Right renal pelvis (tissue), 4 donors: ENCODE results near the gene MED13L. TPM values are rescaled to one million over a fixed set of nuclear protein-coding genes. Genes with fewer than 3 reads are reported as not detected.
"Not testable (repeated sequence)": the region's sequence is repeated elsewhere in the genome, so short reads cannot be mapped to it uniquely, and the experiment has no call there.

Experiments
- DNase-seq, 4 donors: peaks; one replicate each; pipeline ENCODE4 v3.0.0-alpha.2; 2013; ENCODE audit warnings: low read depth in 4 of 4, low spot score in 3 of 4, missing footprints in 1 of 4
- polyA plus RNA-seq, 4 donors: library from polyadenylated mRNA; unstranded; fragments of 120-200 nt; gene quantifications; one replicate each; pipeline ENCODE4 v1.2.1, GENCODE V29; 2013; ENCODE audit not compliant: insufficient read length in 4 of 4

Gene MED13L
- polyA plus RNA-seq, 4 donors, result 71.0 to 86.6 (median 81.5) TPM

DNA sequence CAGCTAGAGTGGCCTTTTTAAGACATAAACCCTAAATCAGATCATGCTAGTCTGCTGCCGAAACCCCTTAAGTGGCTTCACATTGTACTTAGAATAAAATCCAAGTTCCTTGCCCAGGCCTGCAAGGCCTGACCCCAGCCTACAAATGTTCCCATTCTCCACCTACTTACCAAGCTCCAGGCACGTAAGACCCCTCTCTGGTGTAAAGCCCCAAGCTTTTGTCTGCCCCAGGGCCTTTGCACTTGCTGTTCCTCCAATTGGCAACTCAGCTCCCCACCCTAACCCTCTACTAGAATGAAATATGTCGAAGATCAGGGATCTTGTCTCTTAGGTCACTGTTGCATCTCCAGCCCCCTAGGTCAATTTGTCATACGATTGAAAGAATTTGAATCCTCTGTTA, 27.1 kb upstream of the MED13L start:
- no peak for DNase-seq

DNA sequence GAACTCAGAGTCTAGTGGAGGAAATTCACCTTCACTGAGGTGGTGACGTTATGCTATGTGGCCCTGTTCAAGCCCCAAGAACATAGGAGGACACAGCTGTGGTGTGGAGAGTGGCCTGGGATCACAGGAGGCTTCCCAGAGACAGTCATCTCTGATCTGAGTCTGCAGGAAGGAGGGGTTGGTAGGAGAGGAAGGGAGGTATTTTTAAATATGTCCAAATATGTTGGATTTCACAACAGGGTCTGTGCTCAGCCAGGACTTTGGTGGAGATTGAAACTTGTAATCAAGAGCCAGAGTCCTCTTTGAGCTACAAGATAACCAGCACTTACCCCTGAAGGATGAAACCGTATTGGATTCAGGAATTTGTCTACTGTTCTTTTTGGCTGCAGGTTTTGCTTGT, 26.4 kb upstream of the MED13L start:
- no peak for DNase-seq

GRCh38 chr12:116303066-116303465, 25.6 kb upstream of the MED13L start:
- DNase-seq, result no peak

- DNase-seq, result no peak
These were observed 24.9 kb upstream of the MED13L start for GRCh38 chr12:116302166-116303058.

- no peak for DNase-seq
These were observed 24.1 kb upstream of the MED13L start for GRCh38 chr12:116301621-116302020.

GRCh38 chr12:116299665-116300328, 22.3 kb upstream of the MED13L start:
- no peak for DNase-seq

GRCh38 chr12:116299064-116299463, 21.6 kb upstream of the MED13L start:
- no peak for DNase-seq

GRCh38 chr12:116298578-116298977, 21.1 kb upstream of the MED13L start:
- DNase-seq, result no peak

DNA sequence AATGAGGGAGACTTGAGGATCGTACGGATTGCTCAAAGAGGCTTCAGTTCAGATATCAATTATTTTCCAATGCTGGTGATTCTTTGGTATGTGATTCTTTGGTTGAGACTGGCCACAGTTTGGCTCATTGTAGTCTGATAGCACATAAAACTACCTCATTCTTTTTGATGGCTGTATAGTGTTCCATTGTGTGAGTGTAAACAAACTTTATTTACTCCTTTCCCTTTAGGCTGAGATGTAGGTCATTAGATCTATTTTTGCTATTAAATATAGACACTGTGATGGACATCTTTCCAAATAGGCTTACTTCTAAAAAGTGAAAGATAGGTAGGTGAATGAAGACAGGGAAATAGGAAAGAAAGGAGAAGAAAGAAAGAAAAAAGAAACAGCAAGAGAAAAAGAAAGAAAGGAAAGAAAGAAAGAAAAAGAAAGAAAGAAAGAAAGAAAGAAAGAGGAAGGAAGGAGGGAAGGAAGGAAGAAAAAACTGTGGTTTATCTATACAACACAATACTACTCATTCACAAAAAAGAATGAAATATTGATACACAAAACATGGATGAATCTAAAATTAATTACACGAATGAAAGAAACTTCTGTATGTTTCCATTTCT, 19.8 kb upstream of the MED13L start:
- DNase-seq, result no peak

- DNase-seq, result no peak
These were observed 18.1 kb upstream of the MED13L start for GRCh38 chr12:116295327-116296263.

DNA sequence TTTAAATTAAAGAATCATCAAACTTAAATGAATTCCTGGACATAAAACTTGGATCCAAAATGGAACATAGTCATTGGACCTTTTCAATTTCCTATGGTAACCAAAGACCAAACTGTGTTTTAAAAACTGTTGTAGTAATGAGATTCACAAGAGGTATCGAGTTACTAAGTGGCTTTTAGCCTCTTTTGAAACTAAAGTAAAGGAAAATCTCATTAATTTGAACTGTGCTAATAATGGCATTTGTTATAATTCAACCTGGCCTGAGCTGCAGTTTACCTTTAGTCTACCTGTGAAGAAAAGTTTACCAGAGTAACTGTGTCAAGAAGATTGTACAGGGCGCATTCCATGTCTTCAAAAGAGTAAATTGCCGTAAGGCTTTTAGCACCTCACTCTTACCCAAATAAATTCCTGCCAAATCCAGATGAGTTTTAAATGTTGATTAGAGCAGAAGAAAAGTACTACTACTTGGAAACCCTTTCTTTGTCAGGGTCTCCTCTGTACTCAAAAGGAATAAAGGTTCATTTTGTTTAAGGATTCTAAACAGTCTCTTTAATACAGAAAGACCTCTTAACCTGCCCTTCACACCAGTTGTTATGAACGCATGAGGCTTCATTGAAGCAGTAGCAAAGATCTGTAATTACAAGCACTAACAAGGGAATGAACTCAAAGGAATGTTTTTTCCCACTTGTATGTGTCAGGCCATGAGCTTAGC, 17.1 kb upstream of the MED13L start:
- no peak for DNase-seq

DNA sequence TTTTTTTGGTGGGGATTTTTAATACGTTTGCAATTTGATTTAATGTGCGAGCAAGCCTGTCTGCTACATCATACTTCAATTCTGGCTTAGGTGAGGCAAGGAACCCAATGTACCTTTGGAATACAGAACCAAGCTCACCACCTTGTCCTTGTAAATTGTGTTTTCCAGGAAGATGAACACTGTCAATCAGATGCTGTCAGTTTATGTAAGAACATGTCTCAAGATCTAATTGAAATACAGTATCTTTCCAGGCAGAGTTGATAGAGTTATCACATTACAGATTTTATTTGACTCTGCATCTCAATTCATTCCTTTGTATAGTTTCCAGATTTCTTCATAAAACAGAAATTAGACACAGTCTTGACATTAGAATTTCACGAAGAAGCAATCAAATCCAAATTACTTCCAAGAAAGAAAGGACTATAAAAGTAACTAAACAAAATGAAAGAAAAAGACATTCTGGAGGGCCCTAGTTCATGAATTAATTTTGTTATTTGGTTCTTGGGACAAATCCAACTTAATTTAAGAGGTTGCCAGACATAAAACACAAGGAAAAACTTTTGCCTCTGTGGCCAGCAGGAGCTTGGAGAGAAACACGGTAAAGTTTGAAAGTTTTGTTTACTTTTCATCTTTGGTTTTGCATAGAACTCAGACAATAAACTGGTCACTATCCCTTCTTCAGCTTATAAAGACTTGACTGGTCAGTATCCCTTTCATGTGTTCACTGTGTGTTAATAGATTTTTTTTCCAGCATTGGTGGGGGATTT, 16.4 kb upstream of the MED13L start:
- DNase-seq, result no peak

GRCh38 chr12:116291218-116291617, 13.7 kb upstream of the MED13L start:
- DNase-seq, result no peak

GRCh38 chr12:116288735-116289134, 11.2 kb upstream of the MED13L start:
- no peak for DNase-seq

DNA sequence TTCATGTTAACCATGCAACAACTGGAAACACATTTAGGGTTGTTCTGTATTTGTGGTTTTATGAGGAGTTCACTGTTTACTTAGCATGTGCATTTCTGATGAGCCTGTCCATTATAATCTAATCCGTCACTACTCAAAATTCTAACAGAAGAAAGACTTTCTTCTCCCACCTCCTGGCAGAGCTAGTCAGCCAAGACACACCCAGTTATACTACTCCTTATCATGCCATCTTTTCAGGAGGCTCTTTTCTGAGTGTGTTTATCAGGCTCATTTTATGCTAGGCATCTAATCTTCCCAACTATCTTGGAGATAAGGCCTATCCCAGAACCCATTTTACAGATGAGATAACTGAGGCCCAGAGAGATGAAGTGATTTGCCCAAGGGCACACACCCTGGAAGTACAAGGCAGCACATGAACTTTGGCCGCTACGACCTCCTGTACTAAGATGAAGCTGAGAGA, 10.4 kb upstream of the MED13L start:
- DNase-seq, result no peak

- no peak for DNase-seq
These were observed 6.9 kb upstream of the MED13L start for GRCh38 chr12:116284396-116284795.

GRCh38 chr12:116283881-116284280, 6.4 kb upstream of the MED13L start:
- DNase-seq, result not testable (repeated sequence)

- DNase-seq, result no peak
These were observed 5.1 kb upstream of the MED13L start for GRCh38 chr12:116282371-116283286.
